Fibroblast of peridontal ligament (primary cell): ENCODE data around the gene ATP2B2.

ENCODE experiments used
- DNase-seq: peaks from one replicate; pipeline ENCODE4 v3.0.0-alpha.2; 2010; ENCODE audit errors: extremely low read depth

Gene ATP2B2

DNA sequence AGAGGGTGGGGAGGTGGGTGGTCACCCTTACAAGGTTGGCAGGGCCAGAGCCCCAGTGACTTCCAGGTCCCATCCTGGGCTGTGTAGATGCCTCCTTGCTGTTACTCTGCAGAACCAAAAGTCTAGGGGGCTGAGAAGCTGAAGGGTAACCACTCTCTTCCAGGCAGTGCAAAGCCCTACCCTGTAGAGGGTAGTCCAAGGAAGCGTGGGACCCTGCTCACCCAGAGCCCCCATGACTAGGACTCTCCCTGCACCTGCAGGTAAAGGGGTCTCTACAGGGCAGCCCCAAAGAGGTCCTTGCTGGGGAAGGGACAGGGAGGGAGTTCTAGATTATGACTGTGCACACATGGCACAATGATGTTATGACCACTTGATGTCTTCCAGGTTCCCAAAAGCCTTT is 226.9 kb downstream of the ATP2B2 start:
- DNase-seq, result no peak

DNA sequence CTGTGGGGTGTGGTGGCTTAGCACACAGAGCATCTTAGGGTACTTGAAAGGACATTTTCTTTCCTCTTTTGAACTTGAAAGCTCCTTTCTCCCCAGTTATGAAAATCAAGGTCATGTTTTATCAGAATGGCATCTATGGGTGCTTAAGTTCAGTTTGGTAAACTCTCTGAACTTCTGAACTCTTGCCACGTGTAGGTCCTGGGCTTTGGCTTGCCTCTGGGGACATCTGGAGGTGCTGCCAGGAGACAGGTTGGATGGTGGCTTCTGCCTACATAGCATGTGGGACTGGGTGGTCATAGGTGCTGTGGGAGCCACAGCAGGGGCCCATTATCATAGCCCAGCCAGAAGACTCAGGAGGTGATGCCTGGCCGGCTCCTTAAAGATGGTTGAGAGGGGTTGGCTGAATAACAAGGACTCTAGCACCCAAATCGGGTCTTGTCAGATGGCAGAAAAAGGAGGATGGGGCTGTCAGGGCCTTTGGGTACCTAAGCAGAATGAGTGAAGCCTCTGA is 228.2 kb downstream of the ATP2B2 start:
- no peak for DNase-seq

DNA sequence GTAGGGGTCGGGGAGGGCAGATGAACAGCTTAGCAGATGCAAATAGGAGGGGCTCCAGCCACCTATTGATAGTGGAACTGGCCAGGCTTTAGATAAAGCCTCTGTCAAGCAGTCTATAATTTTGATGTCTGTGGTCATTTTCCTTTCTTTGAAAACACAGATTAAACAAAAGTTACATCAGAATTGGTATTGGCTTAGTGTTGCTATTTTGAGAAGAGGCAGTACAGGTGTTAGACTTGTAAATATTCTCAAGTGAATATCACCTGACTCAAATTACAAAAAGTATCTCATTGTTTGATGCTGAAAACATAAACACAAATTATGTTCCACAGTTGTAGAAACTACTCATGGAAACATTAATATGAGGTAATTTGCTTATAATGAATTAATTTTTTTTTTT is 230.8 kb downstream of the ATP2B2 start:
- DNase-seq, result no peak
